HFF-Myc (cell line): ENCODE results near the gene HINT3.
"Not testable (repeated sequence)": the region's sequence is repeated elsewhere in the genome, so short reads cannot be mapped to it uniquely, and the experiment has no call there.

ENCODE experiments used
- DNase-seq: peaks from one replicate; pipeline ENCODE4 v3.0.0-alpha.2; 2011; ENCODE audit warnings: low read depth; ENCODE audit errors: extremely low read depth
- H3K4me3 ChIP-seq: replicated peaks from 2 replicates; pipeline ENCODE4 v1.5.1; 2011; ENCODE audit warnings: low read depth, mild to moderate bottlenecking, control low read depth, low read length
- TF ChIP-seq, protein P1 (sequence below): IDR thresholded peaks from 2 replicates; pipeline ENCODE4 v1.5.1; 2012; ENCODE audit warnings: mild to moderate bottlenecking, low read depth, low read length, control low read depth; ENCODE audit errors: missing control alignments

Gene HINT3

DNA sequence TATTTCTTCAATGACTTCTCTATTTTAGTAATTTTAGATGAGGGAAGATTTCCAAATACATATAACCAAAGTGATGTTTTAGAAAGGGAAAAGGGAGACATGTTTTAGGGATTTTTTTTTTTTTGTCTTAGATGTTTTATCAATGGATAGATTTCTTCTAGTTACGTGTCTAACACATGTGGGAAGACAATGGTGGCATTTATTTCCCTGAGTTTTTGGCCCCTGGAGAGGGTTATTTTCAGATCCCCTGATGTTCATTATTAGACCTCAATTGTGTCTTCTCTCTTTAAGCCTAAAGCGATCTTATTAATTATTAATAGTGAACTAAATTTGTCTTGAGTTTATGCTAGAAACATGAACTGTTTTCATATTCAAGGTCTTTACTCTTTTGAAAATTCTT is 60.0 kb downstream of the HINT3 start:
- H3K4me3 ChIP-seq, result no peak overlapping the region
- TF ChIP-seq, protein P1, sequence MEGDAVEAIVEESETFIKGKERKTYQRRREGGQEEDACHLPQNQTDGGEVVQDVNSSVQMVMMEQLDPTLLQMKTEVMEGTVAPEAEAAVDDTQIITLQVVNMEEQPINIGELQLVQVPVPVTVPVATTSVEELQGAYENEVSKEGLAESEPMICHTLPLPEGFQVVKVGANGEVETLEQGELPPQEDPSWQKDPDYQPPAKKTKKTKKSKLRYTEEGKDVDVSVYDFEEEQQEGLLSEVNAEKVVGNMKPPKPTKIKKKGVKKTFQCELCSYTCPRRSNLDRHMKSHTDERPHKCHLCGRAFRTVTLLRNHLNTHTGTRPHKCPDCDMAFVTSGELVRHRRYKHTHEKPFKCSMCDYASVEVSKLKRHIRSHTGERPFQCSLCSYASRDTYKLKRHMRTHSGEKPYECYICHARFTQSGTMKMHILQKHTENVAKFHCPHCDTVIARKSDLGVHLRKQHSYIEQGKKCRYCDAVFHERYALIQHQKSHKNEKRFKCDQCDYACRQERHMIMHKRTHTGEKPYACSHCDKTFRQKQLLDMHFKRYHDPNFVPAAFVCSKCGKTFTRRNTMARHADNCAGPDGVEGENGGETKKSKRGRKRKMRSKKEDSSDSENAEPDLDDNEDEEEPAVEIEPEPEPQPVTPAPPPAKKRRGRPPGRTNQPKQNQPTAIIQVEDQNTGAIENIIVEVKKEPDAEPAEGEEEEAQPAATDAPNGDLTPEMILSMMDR, result no peak
- DNase-seq, result no peak

GRCh38 chr6:126017668-126018067 is 61.1 kb downstream of the HINT3 start:
- TF ChIP-seq, protein P1, result no peak

DNA sequence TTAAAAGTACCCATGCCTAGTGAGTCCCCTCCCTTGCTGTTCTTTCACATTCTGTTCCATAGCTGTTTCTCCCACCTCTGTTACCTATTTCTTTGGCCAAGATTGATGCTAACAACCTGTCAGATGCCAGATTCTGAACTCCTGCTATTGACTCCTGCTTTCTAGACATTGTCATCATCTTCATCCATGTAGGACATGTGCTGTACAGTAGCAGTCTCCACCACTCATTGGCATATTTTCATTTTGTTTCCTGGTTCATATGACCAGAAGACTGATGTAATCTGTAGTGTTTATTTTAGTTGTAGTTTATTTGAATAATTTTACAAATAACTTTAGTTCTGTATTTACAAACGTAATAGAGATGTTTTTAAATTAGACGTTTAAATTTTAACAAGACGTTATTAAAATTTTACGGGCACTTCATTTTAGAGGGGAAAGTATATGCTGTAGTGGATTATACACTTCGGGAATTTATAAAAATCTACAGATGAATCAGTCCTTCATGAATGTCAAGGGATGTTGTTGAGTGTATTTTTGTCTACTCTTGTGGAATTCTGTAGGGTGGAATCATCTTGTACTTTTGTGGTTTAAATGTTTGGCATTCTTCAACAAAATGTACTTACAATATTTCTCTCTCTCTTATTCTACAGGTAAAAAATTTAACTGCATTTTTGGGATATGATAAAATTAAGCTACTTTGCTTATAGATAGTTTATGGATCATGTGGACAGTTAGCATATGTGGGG is 63.9 kb downstream of the HINT3 start:
- TF ChIP-seq, protein P1, result no peak
- no peak for DNase-seq
- H3K4me3 ChIP-seq, result no peak overlapping the region

More at GRCh38 chr6:126017668-126018067, 61.1 kb downstream of the HINT3 start:
- no peak overlapping the region for H3K4me3 ChIP-seq
- DNase-seq, result no peak

- DNase-seq, H3K4me3 ChIP-seq: not testable (repeated sequence)
Observed at GRCh38 chr6:126023474-126023873, 66.9 kb downstream of the HINT3 start.

GRCh38 chr6:126026001-126026400 is 69.4 kb downstream of the HINT3 start:
- no peak overlapping the region for H3K4me3 ChIP-seq
- TF ChIP-seq, protein P1, result no peak
- DNase-seq, result no peak

DNA sequence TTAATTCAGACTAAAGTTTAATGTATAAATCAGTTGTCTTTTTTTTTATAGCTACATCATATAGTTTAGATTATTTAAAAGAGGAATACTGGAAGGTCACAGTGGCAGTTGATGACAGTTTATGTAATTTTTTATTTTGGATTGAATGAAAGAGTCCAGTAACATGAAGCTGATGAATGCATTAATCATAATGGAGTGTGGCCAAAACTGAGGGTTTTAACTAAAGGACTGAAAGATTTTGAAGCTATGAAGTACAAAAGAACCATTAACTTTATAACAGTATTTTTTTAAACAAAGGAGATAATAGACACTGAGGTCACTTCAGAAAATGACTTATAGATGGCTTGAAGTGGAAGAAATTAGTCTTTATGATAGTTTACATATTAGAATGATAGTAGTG is 71.0 kb downstream of the HINT3 start:
- no peak overlapping the region for H3K4me3 ChIP-seq
- no peak for DNase-seq
- TF ChIP-seq, protein P1, result no peak
